COLO829 (cell line): ENCODE results near the gene SNTB2.

Experiments used
- DNase-seq: peaks from one replicate; pipeline ENCODE4 v3.0.0; 2012; ENCODE audit warnings: low spot score

The SNTB2 gene

GRCh38 chr16:69319381-69319780 lies 132.4 kb downstream of the SNTB2 start:
- DNase-seq, result no peak

DNA sequence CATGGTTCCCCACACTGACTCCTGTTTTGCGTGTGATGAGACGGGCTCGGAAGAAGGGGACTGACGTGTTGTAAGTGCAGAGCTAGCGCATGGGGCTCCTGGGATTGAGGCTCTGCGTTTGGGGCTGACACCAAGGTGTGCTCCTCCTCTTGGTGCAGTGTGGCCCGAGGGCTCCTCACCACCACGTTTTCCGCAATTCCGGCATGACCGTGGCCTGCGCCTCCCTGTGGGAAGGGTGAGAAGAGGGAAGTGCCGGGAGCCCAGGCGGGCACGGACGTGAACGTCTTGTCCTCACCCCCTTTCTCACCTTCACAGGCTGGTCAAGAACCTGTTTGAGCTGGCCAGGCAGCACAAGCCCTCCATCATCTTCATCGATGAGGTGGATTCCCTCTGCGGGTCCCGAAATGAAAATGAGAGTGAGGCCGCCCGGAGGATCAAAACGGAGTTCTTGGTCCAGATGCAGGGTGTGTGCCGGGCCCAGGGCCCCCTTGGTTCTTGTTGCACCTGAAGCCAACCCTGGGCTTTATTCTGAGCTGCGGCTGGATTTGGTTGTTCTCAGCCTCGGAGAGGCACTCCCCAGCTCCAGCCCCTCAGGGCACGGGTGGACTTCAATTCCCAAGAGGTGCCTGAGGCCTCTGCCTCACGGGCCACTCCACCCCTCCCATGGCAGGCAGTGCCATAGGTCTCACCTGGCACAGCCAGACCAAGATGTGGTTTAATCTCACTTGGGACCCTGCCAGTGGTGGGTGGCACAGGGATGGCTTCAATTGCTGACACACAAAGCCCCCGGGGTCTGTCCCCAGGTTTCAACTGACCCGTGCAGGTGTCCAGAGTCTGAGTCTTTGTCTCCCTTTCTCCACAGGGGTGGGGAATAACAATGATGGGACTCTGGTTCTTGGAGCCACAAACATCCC lies 133.1 kb downstream of the SNTB2 start:
- no peak for DNase-seq

- no peak for DNase-seq
These were observed 133.7 kb downstream of the SNTB2 start for GRCh38 chr16:69320740-69321073.

DNA sequence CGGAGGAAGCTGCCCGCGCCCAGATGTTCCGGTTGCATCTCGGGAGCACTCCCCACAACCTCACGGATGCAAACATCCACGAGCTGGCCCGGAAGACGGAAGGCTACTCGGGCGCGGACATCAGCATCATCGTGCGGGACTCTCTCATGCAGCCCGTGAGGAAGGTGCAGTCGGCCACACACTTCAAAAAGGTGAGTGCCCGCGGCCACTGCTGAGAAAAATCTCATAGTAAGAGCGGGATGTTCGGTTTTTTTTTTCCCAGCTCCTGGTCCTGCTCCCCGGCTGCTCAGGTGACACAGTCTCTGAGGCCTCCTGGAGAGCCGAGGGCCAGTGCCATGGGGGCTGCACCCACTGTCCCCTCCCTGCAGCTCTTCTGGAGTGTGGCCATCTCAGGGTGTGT lies 134.1 kb downstream of the SNTB2 start:
- DNase-seq, result no peak

DNA sequence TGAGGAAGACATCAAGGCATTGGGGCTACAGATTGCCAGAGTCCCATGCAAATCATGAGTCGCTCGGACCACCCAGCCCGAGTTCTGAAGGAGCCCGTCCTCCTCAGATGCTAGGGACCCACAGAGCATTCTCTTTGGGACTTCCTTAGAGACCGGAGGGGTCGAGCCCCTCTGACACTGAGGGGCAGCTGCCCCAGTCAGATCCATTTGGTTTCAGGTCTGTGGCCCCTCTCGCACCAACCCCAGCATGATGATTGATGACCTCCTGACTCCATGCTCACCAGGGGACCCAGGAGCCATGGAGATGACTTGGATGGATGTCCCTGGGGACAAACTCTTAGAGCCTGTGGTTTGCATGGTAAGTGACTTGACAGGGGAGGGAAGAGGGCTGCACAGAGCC lies 135.4 kb downstream of the SNTB2 start:
- DNase-seq, result no peak

DNA sequence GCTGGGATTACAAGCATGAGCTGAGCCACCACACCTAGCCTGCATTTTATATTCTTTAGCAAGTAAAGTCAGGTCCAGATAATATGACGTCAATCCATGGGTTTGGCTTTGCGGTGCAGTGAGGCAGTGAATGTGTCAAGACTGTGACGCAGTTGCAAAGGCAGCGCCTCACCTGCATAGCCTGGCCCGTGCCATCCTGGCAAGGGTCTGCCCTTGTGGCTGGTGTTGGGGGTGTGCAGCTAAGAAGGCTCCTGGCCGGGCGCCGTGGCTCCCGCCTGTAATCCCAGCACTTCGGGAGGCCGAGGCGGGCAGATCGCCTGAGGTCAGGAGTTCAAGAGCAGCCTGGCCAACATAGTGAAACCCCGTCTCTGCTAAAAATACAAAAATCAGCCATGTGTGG lies 136.5 kb downstream of the SNTB2 start:
- no peak for DNase-seq

DNA sequence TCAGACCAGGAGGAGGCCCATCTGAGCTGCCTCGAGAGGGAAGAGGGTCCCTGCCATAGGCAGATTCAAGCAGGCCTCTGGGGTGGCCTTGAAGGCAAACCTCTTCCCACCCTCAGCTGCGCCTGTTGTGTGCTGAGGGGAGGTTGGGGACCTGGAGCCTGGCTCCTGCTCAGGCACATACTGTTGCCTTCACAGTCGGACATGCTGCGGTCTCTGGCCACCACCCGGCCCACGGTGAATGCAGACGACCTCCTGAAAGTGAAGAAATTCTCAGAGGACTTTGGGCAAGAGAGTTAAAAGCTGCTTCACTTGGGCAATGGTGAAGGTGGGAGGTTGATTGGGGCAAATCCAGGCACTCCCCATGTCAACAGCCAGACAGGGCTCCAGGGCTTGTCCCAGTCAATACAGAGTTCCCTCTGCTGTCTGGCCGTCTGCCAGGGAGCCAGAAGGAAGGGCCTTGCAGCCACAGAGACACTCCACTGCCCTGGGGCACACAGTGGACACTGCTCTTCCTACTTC lies 137.1 kb downstream of the SNTB2 start:
- DNase-seq, result no peak

- no peak for DNase-seq
These were observed 137.8 kb downstream of the SNTB2 start for GRCh38 chr16:69324585-69325253.

- DNase-seq, result no peak
These were observed 138.8 kb downstream of the SNTB2 start for GRCh38 chr16:69325784-69326171.

- no peak for DNase-seq
These were observed 139.4 kb downstream of the SNTB2 start for GRCh38 chr16:69326172-69326873.

GRCh38 chr16:69327585-69328310 lies 140.8 kb downstream of the SNTB2 start:
- DNase-seq, result no peak

DNA sequence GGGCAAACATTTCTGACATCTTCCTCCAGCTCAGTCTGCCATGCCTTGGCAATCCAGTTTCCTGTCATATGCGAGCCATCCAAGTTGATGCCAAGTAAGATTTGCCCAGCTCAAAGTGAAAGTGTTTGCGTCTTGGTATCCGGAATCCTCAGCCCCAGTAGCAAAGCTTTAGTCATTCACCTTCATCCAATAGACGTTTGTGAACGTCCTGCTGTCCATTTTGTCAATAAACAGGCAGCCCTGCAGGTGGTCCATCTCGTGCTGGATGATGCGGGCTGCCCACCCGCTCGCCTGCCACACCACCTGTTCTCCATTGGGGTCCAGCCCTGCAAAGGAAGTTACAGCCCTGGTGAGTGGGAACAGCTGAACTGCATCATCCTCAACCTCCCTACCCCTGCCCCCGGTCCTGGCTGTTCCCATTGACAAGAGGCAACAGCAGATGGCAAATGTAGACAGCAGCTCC lies 141.9 kb downstream of the SNTB2 start:
- DNase-seq, result no peak

DNA sequence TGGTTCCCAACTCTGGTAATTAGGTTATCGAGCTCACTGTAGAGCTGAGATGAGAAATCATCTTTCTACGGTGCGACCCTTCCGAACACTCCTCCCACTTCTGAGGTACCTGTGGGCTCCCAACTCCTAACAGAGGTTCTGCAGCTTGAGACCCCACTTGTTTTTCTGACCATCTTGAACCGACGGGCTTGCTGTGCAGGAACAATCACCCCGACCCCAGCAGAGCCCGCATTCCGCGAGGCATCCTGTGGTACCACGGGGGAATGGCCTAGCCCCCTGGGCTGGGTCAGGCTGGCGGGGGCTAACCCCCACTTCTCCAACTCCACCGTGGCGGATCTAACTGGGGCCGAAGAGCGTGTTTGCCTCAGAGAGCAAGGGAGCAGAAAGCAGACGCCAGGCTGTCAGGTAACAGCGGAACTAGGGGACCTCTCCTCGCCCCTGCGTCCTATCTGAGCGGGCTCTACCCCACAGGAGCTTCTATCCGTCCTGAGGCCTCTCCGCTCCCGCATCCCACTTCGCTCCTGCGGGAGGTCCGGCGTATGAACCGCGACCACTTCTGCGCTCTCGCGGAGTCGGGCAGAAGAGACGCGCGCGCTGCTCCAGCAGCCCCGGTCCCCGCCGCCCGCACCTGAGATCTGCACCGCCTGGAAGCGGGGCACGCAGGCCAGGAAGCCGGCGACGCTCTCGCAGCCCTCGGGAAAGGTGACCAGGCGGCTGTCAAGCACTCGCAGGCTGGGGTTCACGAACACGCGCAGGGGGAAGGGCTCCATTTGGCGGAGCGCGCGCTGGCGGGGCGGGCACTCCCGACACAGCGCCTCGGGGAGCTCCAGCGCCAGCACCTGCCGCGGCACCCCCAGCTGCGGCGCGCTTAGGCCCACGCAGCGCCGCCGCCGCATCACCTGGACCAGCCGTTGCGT lies 142.7 kb downstream of the SNTB2 start:
- DNase-seq, result no peak

GRCh38 chr16:69330286-69331109 lies 143.5 kb downstream of the SNTB2 start, which contains the start of gene PDF:
Gene PDF, minus strand, starts transcription at chr16:69330588. Its CDS starts 18 bp downstream, at chr16:69330570.
- DNase-seq, result peak; percentile 77

GRCh38 chr16:69334696-69335095 lies 147.7 kb downstream of the SNTB2 start:
- DNase-seq, result no peak

- DNase-seq, result no peak
These were observed 151.8 kb downstream of the SNTB2 start for GRCh38 chr16:69338557-69339288.

GRCh38 chr16:69339289-69340094 lies 152.5 kb downstream of the SNTB2 start, which contains the start of the genes COG8 and NIP7:
Gene COG8, minus strand, starts transcription at chr16:69339564. Its CDS starts 12 bp downstream, at chr16:69339552.
Gene NIP7, plus strand, starts transcription at chr16:69339772. Its CDS starts 58 bp downstream, at chr16:69339830.
- peak; percentile 83 for DNase-seq

DNA sequence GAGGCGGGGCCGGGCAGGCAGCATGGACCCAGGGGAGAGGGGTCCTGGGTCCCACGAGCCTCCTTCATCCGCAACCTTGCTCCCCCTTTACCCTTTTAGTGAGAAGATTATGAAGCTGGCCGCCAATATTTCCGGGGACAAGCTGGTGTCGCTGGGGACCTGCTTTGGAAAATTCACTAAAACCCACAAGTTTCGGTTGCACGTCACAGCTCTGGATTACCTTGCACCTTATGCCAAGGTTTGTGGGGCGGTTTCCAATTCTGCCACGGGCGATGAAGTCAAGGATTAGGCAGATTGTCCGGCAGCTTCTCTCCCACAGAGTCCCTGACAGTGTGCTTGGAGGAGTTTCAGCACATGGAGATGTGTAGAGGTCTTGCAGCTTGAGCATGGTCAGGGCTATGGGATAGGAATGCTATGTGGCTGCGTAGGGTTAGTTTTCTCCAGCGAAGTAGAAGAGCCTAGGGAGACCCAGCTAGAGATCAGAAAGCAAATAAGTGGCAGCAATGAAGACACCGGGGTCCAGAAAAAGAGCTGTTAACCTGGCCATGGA lies 153.2 kb downstream of the SNTB2 start:
- DNase-seq, result no peak
